Inflammatory macrophage treated with lipopolysaccharide for 1 hour (primary cell): ENCODE measurements around the gene DNTT.

Experiments used
- DNase-seq, 2 donors: peaks; one replicate each; pipeline ENCODE4 v3.0.0-alpha.2; 2020 to 2022

DNTT gene

GRCh38 chr10:96352027-96352426 lies 47.8 kb downstream of the DNTT start:
- DNase-seq: no peak

- no peak for DNase-seq
These were observed 48.3 kb downstream of the DNTT start for GRCh38 chr10:96352582-96352981.

GRCh38 chr10:96357038-96357620 lies 52.9 kb downstream of the DNTT start:
- no peak for DNase-seq

GRCh38 chr10:96358851-96359540 lies 54.8 kb downstream of the DNTT start, which contains the start of gene OPALIN:
Gene OPALIN, minus strand, starts transcription at chr10:96359002. Its CDS starts 106 bp downstream, at chr10:96358896.
- DNase-seq: no peak

GRCh38 chr10:96359616-96360015 lies 55.4 kb downstream of the DNTT start:
- no peak for DNase-seq

GRCh38 chr10:96360331-96360730 lies 56.1 kb downstream of the DNTT start:
- DNase-seq: no peak

- DNase-seq: no peak
These were observed 56.5 kb downstream of the DNTT start for GRCh38 chr10:96360766-96361165.

- DNase-seq: no peak
These were observed 61.3 kb downstream of the DNTT start for GRCh38 chr10:96365571-96365970.

- DNase-seq: no peak
These were observed 62.3 kb downstream of the DNTT start for GRCh38 chr10:96366508-96366907.

- no peak for DNase-seq
These were observed 63.2 kb downstream of the DNTT start for GRCh38 chr10:96367470-96367869.

GRCh38 chr10:96368971-96369370 lies 64.7 kb downstream of the DNTT start:
- no peak for DNase-seq

GRCh38 chr10:96369890-96370583 lies 65.8 kb downstream of the DNTT start:
- no peak for DNase-seq

- peak; percentile 17 to 82 for DNase-seq
These were observed 66.4 kb downstream of the DNTT start for GRCh38 chr10:96370584-96371157.

GRCh38 chr10:96371356-96371755 lies 67.1 kb downstream of the DNTT start:
- DNase-seq: no peak

GRCh38 chr10:96374004-96374403 lies 69.8 kb downstream of the DNTT start:
- no peak for DNase-seq

GRCh38 chr10:96374639-96374984 lies 70.4 kb downstream of the DNTT start:
- no peak for DNase-seq

GRCh38 chr10:96374985-96375830 lies 71.0 kb downstream of the DNTT start:
- DNase-seq: peak; percentile 76 to 98

GRCh38 chr10:96376483-96376882 lies 72.2 kb downstream of the DNTT start:
- no peak for DNase-seq

GRCh38 chr10:96377816-96378294 lies 73.6 kb downstream of the DNTT start:
- no peak for DNase-seq

- DNase-seq: no peak
These were observed 74.5 kb downstream of the DNTT start for GRCh38 chr10:96378741-96379140.

GRCh38 chr10:96379758-96380157 lies 75.5 kb downstream of the DNTT start:
- DNase-seq: no peak

GRCh38 chr10:96380821-96381220 lies 76.6 kb downstream of the DNTT start:
- peak; percentile 68 to 82 for DNase-seq

- DNase-seq: no peak
These were observed 80.3 kb downstream of the DNTT start for GRCh38 chr10:96384506-96384905.
